Stomach smooth muscle (tissue), 2 donors: Measurements from ENCODE around the gene ZNF418.
A peak's percentile ranks its signal among the peaks of the same experiment; 100 is the strongest.

Source experiments
- H3K27ac ChIP-seq: one replicate; pipeline ENCODE4 v1.7.0; 2013; ENCODE audit warnings: mild to moderate bottlenecking, low read length, inconsistent platforms
- H3K27me3 ChIP-seq, 2 donors: one replicate each; pipeline ENCODE4 v1.7.0; 2013; ENCODE audit warnings: low read length in 2 of 2; ENCODE audit not compliant: insufficient read depth in 2 of 2, control insufficient read depth in 1 of 2
- H3K36me3 ChIP-seq, 2 donors: one replicate each; pipeline ENCODE4 v1.7.0; 2013; ENCODE audit warnings: low read length in 2 of 2; ENCODE audit not compliant: control insufficient read depth in 2 of 2, insufficient read depth in 2 of 2
- H3K4me1 ChIP-seq: one replicate; pipeline ENCODE4 v1.7.0; 2013; ENCODE audit warnings: low read length; ENCODE audit not compliant: control insufficient read depth, insufficient read depth
- H3K4me3 ChIP-seq, 2 donors: one replicate each; pipeline ENCODE4 v1.7.0; 2013; ENCODE audit warnings: low read length in 2 of 2
- H3K9ac ChIP-seq, 2 donors: one replicate each; pipeline ENCODE4 v1.7.0; 2013; ENCODE audit warnings: low read length in 2 of 2, mild to moderate bottlenecking in 1 of 2
- H3K9me3 ChIP-seq, 2 donors: one replicate each; pipeline ENCODE4 v1.7.0; 2013; ENCODE audit warnings: low read length in 2 of 2; ENCODE audit not compliant: control insufficient read depth in 2 of 2
- donor health status: healthy.
- donor health status: Pancreatic carcinoma.

ZNF418 gene

DNA sequence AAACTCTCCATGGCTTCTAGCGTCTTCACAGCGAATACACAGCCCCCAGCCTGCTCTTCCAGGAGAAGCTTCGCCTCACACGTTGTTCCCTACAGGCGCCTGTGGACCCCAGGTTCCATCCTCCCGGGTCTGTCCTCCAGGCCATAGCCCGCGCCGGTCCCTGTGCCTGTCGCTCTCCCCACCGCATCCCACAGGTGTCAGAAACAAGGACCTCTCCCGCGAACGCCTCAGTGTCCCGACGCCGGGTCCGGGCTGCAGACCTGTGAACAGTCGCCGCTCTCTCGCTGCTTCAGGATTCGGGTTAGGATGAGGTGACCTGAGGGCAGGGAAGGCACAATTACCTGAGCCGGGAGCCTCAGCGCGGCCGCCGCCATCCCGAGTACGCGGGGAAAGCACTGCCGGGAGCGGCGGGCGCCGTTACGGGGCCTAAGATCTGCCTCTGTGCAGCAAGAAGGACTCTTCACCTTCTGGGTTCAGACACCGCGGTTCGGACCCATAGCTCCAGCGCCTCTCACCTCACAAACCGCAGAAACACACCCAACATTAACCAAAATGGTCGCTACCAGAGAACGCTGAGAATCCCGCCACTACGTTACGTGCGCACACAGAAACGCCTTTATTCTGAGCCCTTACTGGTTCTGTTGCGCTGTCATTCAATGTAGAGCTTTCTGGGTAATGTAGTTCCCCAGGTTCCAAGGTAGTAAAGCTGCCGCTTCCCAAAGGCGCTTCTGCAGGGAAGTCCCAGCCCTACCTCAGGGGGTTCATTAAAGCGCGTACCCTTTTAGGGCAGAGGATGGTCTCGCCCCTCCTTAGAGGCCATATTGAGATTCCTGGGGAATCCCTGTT, at the start of gene ZNF418:
Gene ZNF418 (minus strand): TSS at position 583 of the 846 bp plus-strand sequence. CDS start 1,580 bp downstream, outside the sequence.
- peaks cover 9 to 15% of the 10 kb centered on the region in 2 donors for H3K36me3 ChIP-seq
- no peaks in the 10 kb centered on the region for H3K27me3 ChIP-seq
- peak within 1 kb of the TSS; percentile 58 for H3K27ac ChIP-seq
- H3K4me1 ChIP-seq = peaks cover 11% of the 10 kb centered on the region
- peak within 1 kb of the TSS; percentile 79 to 93 for H3K4me3 ChIP-seq
- peak within 1 kb of the TSS; percentile 80 for H3K9ac ChIP-seq
- peaks cover 4 to 7% of the 10 kb centered on the region in 2 donors for H3K9me3 ChIP-seq

DNA sequence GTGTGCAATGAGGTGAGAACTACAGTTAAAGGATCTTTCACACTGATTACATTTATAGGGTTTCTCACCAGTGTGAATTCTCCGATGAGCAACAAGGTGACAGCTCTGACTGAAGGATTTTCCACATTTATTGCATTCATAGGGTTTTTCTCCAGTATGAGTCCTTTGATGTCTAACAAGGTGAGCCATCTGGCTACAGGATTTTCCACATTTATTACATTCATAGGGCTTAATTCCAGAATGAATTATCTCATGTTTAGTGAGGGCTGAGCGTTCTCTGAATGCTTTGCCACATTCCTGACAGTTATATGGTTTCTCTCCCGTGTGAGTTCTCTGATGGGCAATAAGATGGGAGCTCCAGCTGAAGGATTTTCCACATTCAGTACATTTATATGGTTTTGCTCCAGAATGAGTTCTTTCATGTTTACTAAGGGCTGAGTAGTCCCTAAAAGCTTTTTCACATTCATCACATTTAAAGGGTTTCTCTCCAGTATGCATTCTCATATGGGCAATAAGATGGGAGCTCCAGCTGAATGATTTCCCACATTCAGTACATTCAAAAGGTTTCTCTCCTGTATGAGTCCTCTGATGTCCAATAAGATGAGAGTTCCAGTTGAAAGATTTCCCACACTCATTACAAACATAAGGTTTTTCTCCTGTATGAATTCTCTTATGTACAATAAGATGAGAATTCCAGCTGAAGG, 43.5 kb upstream of the ZNF418 start:
- H3K36me3 ChIP-seq = peaks cover 63 to 71% of the 10 kb centered on the region in 2 donors
- H3K27me3 ChIP-seq = no peaks in the 10 kb centered on the region
- peaks cover 78 to 87% of the 10 kb centered on the region in 2 donors for H3K9me3 ChIP-seq
- H3K9ac ChIP-seq = no peak overlapping the region
- H3K4me3 ChIP-seq = peak overlapping the region in 1 of 2 donors; percentile 28
- no peak overlapping the region for H3K27ac ChIP-seq
- H3K4me1 ChIP-seq = no peaks in the 10 kb centered on the region

- Histone ChIP-seq H3K27me3 (no peaks in the 10 kb centered on the region), H3K9ac (no peak within 1 kb of the TSS), H3K4me1 (no peaks in the 10 kb centered on the region), H3K4me3 (peak within 1 kb of the TSS in 1 of 2 donors; percentile 15), H3K27ac (no peak within 1 kb of the TSS), H3K36me3 (peaks cover 31 to 34% of the 10 kb centered on the region in 2 donors), H3K9me3 (peaks cover 58 to 77% of the 10 kb centered on the region in 2 donors)
These were observed 39.2 kb upstream of the ZNF418 start, which contains the start of gene C19orf18 for GRCh38 chr19:57974434-57974833. Gene C19orf18 (minus strand): TSS chr19:57974534. CDS start chr19:57974432, 102 bp downstream.

DNA sequence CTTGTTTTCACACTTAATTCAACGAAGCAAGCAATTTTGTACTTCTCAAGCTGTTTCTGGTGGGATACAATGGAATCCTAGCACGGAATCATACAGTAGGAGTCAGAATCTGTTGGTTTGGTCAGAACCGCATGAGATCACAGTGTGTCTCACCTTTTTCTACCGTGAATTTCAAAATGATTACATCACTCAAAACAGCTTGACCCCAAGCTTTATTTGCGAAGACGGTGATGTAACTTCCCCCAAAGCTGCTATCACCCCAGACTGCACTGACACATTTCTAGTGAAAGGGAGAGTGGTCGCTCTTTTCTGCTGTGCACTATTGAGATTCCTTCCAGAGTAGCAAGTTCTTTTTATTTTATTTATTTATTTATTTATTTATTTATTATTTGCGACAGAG, 29.6 kb upstream of the ZNF418 start:
- Histone ChIP-seq H3K36me3 (peaks cover 3 to 7% of the 10 kb centered on the region in 2 donors), H3K9ac (no peak overlapping the region), H3K4me1 (no peaks in the 10 kb centered on the region), H3K4me3 (peak overlapping the region in 1 of 2 donors; percentile 4), H3K27me3 (no peaks in the 10 kb centered on the region), H3K27ac (no peak overlapping the region), H3K9me3 (peaks cover 25 to 29% of the 10 kb centered on the region in 2 donors)

- peaks cover 17 to 21% of the 10 kb centered on the region in 2 donors for H3K9me3 ChIP-seq
These were observed 26.6 kb upstream of the ZNF418 start for GRCh38 chr19:57961785-57962184.

DNA sequence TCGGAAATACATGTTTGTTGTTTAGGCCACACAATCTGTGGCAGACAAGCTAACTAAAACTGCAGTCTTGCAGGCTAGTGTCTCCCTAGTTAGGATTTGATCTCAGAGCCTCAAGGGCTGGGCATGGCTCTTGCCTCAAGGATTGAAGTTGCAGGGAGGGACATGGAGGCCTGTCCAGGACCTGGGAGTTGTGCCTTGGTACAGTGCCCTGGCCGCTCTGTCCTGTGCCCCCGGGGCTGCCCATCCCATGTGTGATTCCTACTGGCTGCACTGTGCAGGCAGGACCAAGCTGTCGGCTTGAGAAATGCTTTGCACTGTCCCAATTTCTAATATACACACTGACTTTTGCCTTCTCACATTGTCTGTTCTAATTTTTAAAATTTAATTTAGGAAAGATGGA, 19.8 kb upstream of the ZNF418 start:
- Histone ChIP-seq H3K27me3 (no peaks in the 10 kb centered on the region), H3K27ac (no peak overlapping the region), H3K4me1 (no peaks in the 10 kb centered on the region), H3K9ac (no peak overlapping the region), H3K4me3 (no peak overlapping the region), H3K36me3 (no peaks in the 10 kb centered on the region), H3K9me3 (peaks cover 10 to 26% of the 10 kb centered on the region in 2 donors)

More at GRCh38 chr19:57961785-57962184, 26.6 kb upstream of the ZNF418 start:
- Histone ChIP-seq H3K36me3 (no peaks in the 10 kb centered on the region), H3K4me1 (no peaks in the 10 kb centered on the region), H3K27ac (no peak overlapping the region), H3K9ac (no peak overlapping the region), H3K27me3 (no peaks in the 10 kb centered on the region), H3K4me3 (no peak overlapping the region)

GRCh38 chr19:57949702-57950101, 14.5 kb upstream of the ZNF418 start:
- H3K9ac ChIP-seq = no peak overlapping the region
- no peak overlapping the region for H3K27ac ChIP-seq
- H3K36me3 ChIP-seq = no peaks in the 10 kb centered on the region
- peaks cover 12% of the 10 kb centered on the region for H3K4me1 ChIP-seq
- no peaks in the 10 kb centered on the region for H3K27me3 ChIP-seq
- no peak overlapping the region for H3K4me3 ChIP-seq
- peaks cover 12 to 24% of the 10 kb centered on the region in 2 donors for H3K9me3 ChIP-seq

DNA sequence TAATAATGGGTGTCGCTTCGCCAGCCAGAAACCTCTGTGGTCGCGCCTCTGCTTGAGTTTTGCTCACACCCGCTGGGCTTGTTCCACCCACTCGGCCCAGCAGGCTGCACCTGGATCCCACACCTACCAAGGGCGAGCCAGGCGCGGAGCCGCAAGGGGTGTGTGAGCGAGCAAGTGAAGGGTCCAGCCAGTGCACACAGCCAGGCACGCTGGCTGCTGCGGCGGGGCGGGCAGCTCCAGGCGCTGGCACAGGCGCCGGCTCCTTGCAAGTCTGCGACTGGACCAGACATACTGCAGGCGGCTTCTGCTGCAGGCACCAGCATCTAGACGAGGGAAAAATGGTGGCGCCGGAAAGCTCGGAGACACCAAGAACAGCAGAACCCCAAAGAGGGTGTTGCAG, 14.1 kb upstream of the ZNF418 start:
- peaks cover 12% of the 10 kb centered on the region for H3K4me1 ChIP-seq
- H3K27me3 ChIP-seq = no peaks in the 10 kb centered on the region
- no peak overlapping the region for H3K27ac ChIP-seq
- H3K4me3 ChIP-seq = no peak overlapping the region
- no peaks in the 10 kb centered on the region for H3K36me3 ChIP-seq
- H3K9me3 ChIP-seq = peaks cover 12 to 21% of the 10 kb centered on the region in 2 donors
- no peak overlapping the region for H3K9ac ChIP-seq

GRCh38 chr19:57947419-57948134, 12.4 kb upstream of the ZNF418 start, which contains the start of gene ZNF256:
Gene ZNF256 (minus strand): TSS chr19:57947706. CDS start chr19:57947474, 232 bp downstream.
- H3K27me3 ChIP-seq = no peaks in the 10 kb centered on the region
- H3K9me3 ChIP-seq = peaks cover 28 to 31% of the 10 kb centered on the region in 2 donors
- H3K27ac ChIP-seq = peak within 1 kb of the TSS; percentile 77
- peaks cover 12% of the 10 kb centered on the region for H3K4me1 ChIP-seq
- H3K36me3 ChIP-seq = peaks cover 13 to 16% of the 10 kb centered on the region in 2 donors
- peak within 1 kb of the TSS; percentile 84 to 87 for H3K9ac ChIP-seq
- H3K4me3 ChIP-seq = peak within 1 kb of the TSS; percentile 80 to 94

GRCh38 chr19:57947088-57947418, 11.9 kb upstream of the ZNF418 start:
- Histone ChIP-seq H3K27me3 (no peaks in the 10 kb centered on the region), H3K27ac (peak overlapping the region; percentile 77), H3K36me3 (peaks cover 18 to 22% of the 10 kb centered on the region in 2 donors), H3K9me3 (peaks cover 33 to 36% of the 10 kb centered on the region in 2 donors), H3K9ac (peak overlapping the region; percentile 84 to 87), H3K4me3 (peak overlapping the region; percentile 80 to 94), H3K4me1 (peaks cover 12% of the 10 kb centered on the region)
